ENCODE results near the gene CELA3B. TPM values are rescaled to one million over a fixed set of nuclear protein-coding genes. Genes with fewer than 3 reads are reported as not detected.

Gene CELA3B
- polyA plus RNA-seq, 1 donor (not counting 4 experiments of a cell fraction or from before 2014, with no cell fraction given) = not detected

GRCh38 chr1:21930080-21930571 is 46.7 kb upstream of the CELA3B start:
- DNase-seq (ENCODE audit: low read depth, low spot score) (no peak), FAIRE-seq (no peak)
- H3K79me2 ChIP-seq (ENCODE audit: control insufficient read depth, insufficient read depth, low read length) = peaks cover 68% of the 10 kb centered on the region
- H3K9ac ChIP-seq (ENCODE audit: control insufficient read depth, extremely low read depth, insufficient read depth, low read length) = no peak overlapping the region
- H3K9me3 ChIP-seq (ENCODE audit: control insufficient read depth, low read depth, low read length) = no peaks in the 10 kb centered on the region
- peaks cover 2 to 17% of the 10 kb centered on the region in 2 experiments for H3K36me3 ChIP-seq (ENCODE audit: control insufficient read depth in 2 of 2, extremely low read depth in 1 of 2, insufficient read depth in 2 of 2, low read length in 2 of 2)
- peaks cover 7% of the 10 kb centered on the region for H4K20me1 ChIP-seq (ENCODE audit: control insufficient read depth, extremely low read depth, insufficient read depth, low read length)
- H3K27me3 ChIP-seq (ENCODE audit: control insufficient read depth, extremely low read depth, insufficient read depth, low read length) = no peaks in the 10 kb centered on the region
- H3K4me1 ChIP-seq (ENCODE audit: control insufficient read depth, extremely low read depth, insufficient read depth, low read length) = peaks cover 34% of the 10 kb centered on the region
- no peak overlapping the region for H3K27ac ChIP-seq (ENCODE audit: control insufficient read depth, insufficient read depth, low read length)
- H3K4me2 ChIP-seq (ENCODE audit: control insufficient read depth, extremely low read depth, insufficient read depth, low read depth, low read length) = no peak overlapping the region
- H3K4me3 ChIP-seq (ENCODE audit: control insufficient read depth in 2 of 3, extremely low read depth in 1 of 3, insufficient read depth in 2 of 3, low read depth in 1 of 3, low read length in 3 of 3) = no peak overlapping the region
- TF ChIP-seq CTCF (optimal IDR thresholded peaks at IDR 0.05 in 1 of 3, IDR thresholded peaks at IDR 0.05 in 1 of 3, conservative IDR thresholded peaks at IDR 0.05 in 1 of 3; ENCODE audit: extremely low read depth in 1 of 3, insufficient read depth in 2 of 3, low read length in 3 of 3) (no peak), EZH2 (IDR thresholded peaks at IDR 0.05; ENCODE audit: low read length) (no peak)
- H2AFZ ChIP-seq (ENCODE audit: control insufficient read depth, low read length) = no peak overlapping the region
- dilution Hi-C loops (cut with MboI; ENCODE audit: extremely low pct_ligation_motif_present, low sequenced_read_pairs) = no loop called here
- no peaks in the 10 kb centered on the region for H3K9me1 ChIP-seq (ENCODE audit: control insufficient read depth, extremely low read depth, insufficient read depth, low read length)

DNA sequence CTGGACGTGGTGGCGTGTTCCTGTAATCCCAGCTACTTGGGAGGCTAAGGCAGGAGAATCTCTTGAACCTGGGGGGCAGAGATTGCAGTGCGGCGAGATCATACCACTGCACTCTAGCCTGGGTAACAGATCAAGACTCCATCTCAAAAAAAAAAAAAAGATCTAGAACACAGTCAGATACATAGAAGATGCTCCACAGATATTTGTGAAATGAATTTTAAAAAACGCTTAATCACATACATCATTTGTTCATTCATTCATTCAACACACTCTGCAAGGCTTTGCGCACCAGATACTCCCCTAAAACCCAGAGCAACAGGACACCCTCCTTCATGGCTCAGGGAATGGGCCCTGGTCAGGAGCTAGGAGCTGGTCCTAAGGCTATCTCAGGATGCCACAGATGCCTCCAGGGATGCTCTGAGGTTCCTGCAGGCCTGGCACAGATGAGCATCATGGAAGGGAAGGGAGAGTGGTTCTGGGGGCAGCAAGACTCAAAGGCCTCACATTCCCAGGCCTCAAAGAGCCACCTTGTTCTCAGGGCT is 46.1 kb upstream of the CELA3B start:
- peaks cover 7% of the 10 kb centered on the region for H4K20me1 ChIP-seq (ENCODE audit: control insufficient read depth, extremely low read depth, insufficient read depth, low read length)
- no peak overlapping the region for H3K9ac ChIP-seq (ENCODE audit: control insufficient read depth, extremely low read depth, insufficient read depth, low read length)
- no peak overlapping the region for H3K4me3 ChIP-seq (ENCODE audit: control insufficient read depth in 2 of 3, extremely low read depth in 1 of 3, insufficient read depth in 2 of 3, low read depth in 1 of 3, low read length in 3 of 3)
- H3K9me1 ChIP-seq (ENCODE audit: control insufficient read depth, extremely low read depth, insufficient read depth, low read length) = no peaks in the 10 kb centered on the region
- no peak for TF ChIP-seq EZH2 (IDR thresholded peaks at IDR 0.05; ENCODE audit: low read length)
- TF ChIP-seq CTCF (optimal IDR thresholded peaks at IDR 0.05 in 1 of 3, IDR thresholded peaks at IDR 0.05 in 1 of 3, conservative IDR thresholded peaks at IDR 0.05 in 1 of 3; ENCODE audit: extremely low read depth in 1 of 3, insufficient read depth in 2 of 3, low read length in 3 of 3) = no peak
- H3K4me1 ChIP-seq (ENCODE audit: control insufficient read depth, extremely low read depth, insufficient read depth, low read length) = peaks cover 40% of the 10 kb centered on the region
- no peak overlapping the region for H2AFZ ChIP-seq (ENCODE audit: control insufficient read depth, low read length)
- no peaks in the 10 kb centered on the region for H3K9me3 ChIP-seq (ENCODE audit: control insufficient read depth, low read depth, low read length)
- no peak overlapping the region for H3K27ac ChIP-seq (ENCODE audit: control insufficient read depth, insufficient read depth, low read length)
- H3K36me3 ChIP-seq (ENCODE audit: control insufficient read depth in 2 of 2, extremely low read depth in 1 of 2, insufficient read depth in 2 of 2, low read length in 2 of 2) = peaks cover 2 to 15% of the 10 kb centered on the region in 2 experiments
- dilution Hi-C loops (cut with MboI; ENCODE audit: extremely low pct_ligation_motif_present, low sequenced_read_pairs) = no loop called here
- H3K4me2 ChIP-seq (ENCODE audit: control insufficient read depth, extremely low read depth, insufficient read depth, low read depth, low read length) = no peak overlapping the region
- FAIRE-seq (no peak), DNase-seq (ENCODE audit: low read depth, low spot score) (no peak)
- H3K79me2 ChIP-seq (ENCODE audit: control insufficient read depth, insufficient read depth, low read length) = peaks cover 73% of the 10 kb centered on the region
- H3K27me3 ChIP-seq (ENCODE audit: control insufficient read depth, extremely low read depth, insufficient read depth, low read length) = no peaks in the 10 kb centered on the region
